K562 (cell line): ENCODE results near the gene AVPR1B. TPM values are rescaled to one million over a fixed set of nuclear protein-coding genes. Genes with fewer than 3 reads are reported as not detected.

Experiments
- ATF7 ChIP-seq: fragments of 450-650 bp; IDR thresholded peaks from 2 replicates; pipeline ENCODE4 v1.7.1; 2014; ENCODE audit warnings: mild to moderate bottlenecking, moderate library complexity
- BMI1 ChIP-seq: fragments of 150-350 bp; IDR thresholded peaks from 2 replicates; pipeline ENCODE4 v1.6.1; 2014; ENCODE audit warnings: low read length
- FOXM1 ChIP-seq, 2 experiments: fragments of 450-650 bp in 1 of 2; sonication (generic) in 1 of 2; formaldehyde crosslinking in 1 of 2; IDR thresholded peaks; 2 replicates each; pipeline versions ENCODE4 v1.6.1 to v1.9.0; 2017 to 2022; ENCODE audit warnings: low read depth in 2 of 2, mild to moderate bottlenecking in 2 of 2, missing genetic modification reagents in 1 of 2, moderate library complexity in 1 of 2
- GTF2A2 ChIP-seq: IDR thresholded peaks from 2 replicates; pipeline ENCODE4 v1.6.1; 2016; ENCODE audit warnings: mild to moderate bottlenecking, missing genetic modification characterization, missing compliant biosample characterization
- GTF2E2 ChIP-seq: fragments of 200-800 bp; sonication (Bioruptor generic); IDR thresholded peaks from 2 replicates; pipeline ENCODE4 v1.6.1; 2016; ENCODE audit warnings: missing genetic modification characterization, missing compliant biosample characterization
- HSF4 ChIP-seq: fragments of 250-450 bp; sonication (Bioruptor Pico); IDR thresholded peaks from 2 replicates; pipeline ENCODE4 v2.1.2; 2022; ENCODE audit warnings: mild to moderate bottlenecking, moderate library complexity, borderline replicate concordance
- KLF6 ChIP-seq: fragments of 250-450 bp; sonication (Bioruptor Pico); IDR thresholded peaks from 2 replicates; pipeline ENCODE4 v1.4.0; 2020; ENCODE audit warnings: mild to moderate bottlenecking, moderate library complexity, borderline replicate concordance
- NFIC ChIP-seq: fragments of 450-650 bp; IDR thresholded peaks from 2 replicates; pipeline ENCODE4 v1.6.1; 2017; ENCODE audit warnings: mild to moderate bottlenecking, inconsistent platforms
- NFXL1 ChIP-seq: fragments of 450-650 bp; formaldehyde crosslinking; IDR thresholded peaks from 2 replicates; pipeline ENCODE4 v1.4.0; 2021; ENCODE audit warnings: mild to moderate bottlenecking
- SP2 ChIP-seq: IDR thresholded peaks from 2 replicates; pipeline ENCODE4 v1.6.1; 2011; ENCODE audit warnings: mild to moderate bottlenecking, low read depth, low read length, moderate library complexity; ENCODE audit not compliant: poor library complexity, severe bottlenecking; ENCODE audit errors: extremely low read depth
- ZFX ChIP-seq: sonication (generic); formaldehyde crosslinking; IDR thresholded peaks from 2 replicates; pipeline ENCODE4 v1.8.0; 2022; ENCODE audit warnings: mild to moderate bottlenecking, missing genetic modification reagents, moderate library complexity
- ZKSCAN8 ChIP-seq: fragments of 200-800 bp; sonication (Bioruptor generic); IDR thresholded peaks from 2 replicates; pipeline ENCODE4 v1.6.1; 2016; ENCODE audit warnings: missing genetic modification characterization, missing compliant biosample characterization
- ZNF644 ChIP-seq: fragments of 200-800 bp; sonication (Bioruptor generic); IDR thresholded peaks from 2 replicates; pipeline ENCODE4 v1.6.1; 2016; ENCODE audit warnings: low read depth, missing genetic modification characterization, missing compliant biosample characterization
- ZNF830 ChIP-seq: fragments of 250-450 bp; sonication (Bioruptor Pico); IDR thresholded peaks from 2 replicates; pipeline ENCODE4 v1.5.0; 2021; ENCODE audit warnings: mild to moderate bottlenecking
- polyA plus RNA-seq, 8 experiments: library from polyadenylated mRNA; depleted of rRNA in 4 of 8; stranded (reverse) in 5 of 8; unstranded in 3 of 8; fragments of >200 nt; fragmentation: Nextera tagmentation in 2 of 8; fragmentation: Illumina TruSeq in 1 of 8; extraction: Ambion mirVana in 2 of 8; extraction: Trizol in 1 of 8; gene quantifications; 2 replicates each; pipeline versions ENCODE4 v1.2.1 to v1.2.3, GENCODE V29; 2011 to 2014; ENCODE audit warnings: inconsistent platforms in 1 of 8, missing spikeins in 1 of 8
- total RNA-seq, 7 experiments: library from RNA; depleted of rRNA in 6 of 7; stranded (reverse); fragments of >200 nt in 6 of 7; fragmentation: Illumina TruSeq in 2 of 7; extraction: Trizol in 2 of 7; gene quantifications; 2 replicates each; pipeline versions ENCODE4 v1.2.1 to v1.2.3, GENCODE V29; 2011 to 2021; ENCODE audit warnings: low replicate concordance in 1 of 7
- TF ChIP-seq, protein P1 (sequence below): fragments of 250-450 bp; sonication (Bioruptor Pico); IDR thresholded peaks from 2 replicates; pipeline ENCODE4 v1.8.0; 2022; ENCODE audit warnings: inconsistent platforms
- TF ChIP-seq, protein P2 (sequence below), 2 experiments: fragments of 150-350 bp in 1 of 2; IDR thresholded peaks; 2 replicates each; pipeline ENCODE4 v1.6.1; 2012 to 2016; ENCODE audit warnings: low read depth in 2 of 2, low read length in 2 of 2, mild to moderate bottlenecking in 1 of 2, moderate library complexity in 1 of 2
- TF ChIP-seq, protein P3 (sequence below): sonication (generic); formaldehyde crosslinking; IDR thresholded peaks from 2 replicates; pipeline ENCODE4 v1.8.0; 2023; ENCODE audit warnings: mild to moderate bottlenecking, missing genetic modification reagents

The AVPR1B gene
- total and polyA plus RNA-seq, 9 of the 15 experiments (the other 6 are each of a cell fraction or from before 2014, with no cell fraction given): not detected

DNA sequence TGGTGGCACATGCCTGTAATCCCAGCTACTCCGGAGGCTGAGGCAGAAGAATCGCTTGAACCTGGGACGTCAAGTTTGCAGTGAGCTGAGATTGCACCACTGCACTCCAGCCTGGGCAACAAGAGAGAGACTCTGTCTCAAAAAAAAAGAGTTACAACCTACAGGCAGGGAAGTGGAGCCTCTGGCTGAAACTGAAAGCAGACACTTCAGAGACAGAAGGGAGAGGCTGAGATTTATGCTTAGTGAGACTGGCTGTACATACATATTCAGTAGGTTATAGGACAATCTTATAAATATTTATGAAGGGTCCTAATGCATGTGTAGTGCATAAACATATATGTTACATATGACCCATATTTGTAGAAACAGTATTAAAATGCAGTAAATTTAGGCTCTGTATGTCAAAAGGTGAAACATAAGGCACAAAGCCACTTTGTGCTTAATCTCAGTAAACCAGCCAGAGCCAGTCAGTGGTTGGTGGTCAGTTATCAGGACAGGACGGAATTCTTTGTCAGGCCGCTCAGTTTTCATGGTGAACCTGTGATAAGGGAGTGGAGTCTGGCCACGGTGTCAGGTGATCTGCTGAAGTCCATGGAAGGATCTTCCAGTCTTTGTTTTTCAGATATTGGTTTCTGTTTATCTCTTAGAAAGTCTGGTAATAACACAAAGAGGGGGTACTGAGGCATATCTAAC, 50.6 kb downstream of the AVPR1B start (continued):
- TF ChIP-seq, protein P1, sequence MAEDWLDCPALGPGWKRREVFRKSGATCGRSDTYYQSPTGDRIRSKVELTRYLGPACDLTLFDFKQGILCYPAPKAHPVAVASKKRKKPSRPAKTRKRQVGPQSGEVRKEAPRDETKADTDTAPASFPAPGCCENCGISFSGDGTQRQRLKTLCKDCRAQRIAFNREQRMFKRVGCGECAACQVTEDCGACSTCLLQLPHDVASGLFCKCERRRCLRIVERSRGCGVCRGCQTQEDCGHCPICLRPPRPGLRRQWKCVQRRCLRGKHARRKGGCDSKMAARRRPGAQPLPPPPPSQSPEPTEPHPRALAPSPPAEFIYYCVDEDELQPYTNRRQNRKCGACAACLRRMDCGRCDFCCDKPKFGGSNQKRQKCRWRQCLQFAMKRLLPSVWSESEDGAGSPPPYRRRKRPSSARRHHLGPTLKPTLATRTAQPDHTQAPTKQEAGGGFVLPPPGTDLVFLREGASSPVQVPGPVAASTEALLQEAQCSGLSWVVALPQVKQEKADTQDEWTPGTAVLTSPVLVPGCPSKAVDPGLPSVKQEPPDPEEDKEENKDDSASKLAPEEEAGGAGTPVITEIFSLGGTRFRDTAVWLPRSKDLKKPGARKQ (CRISPR knock-in tag): no peak
- TF ChIP-seq, protein P2, sequence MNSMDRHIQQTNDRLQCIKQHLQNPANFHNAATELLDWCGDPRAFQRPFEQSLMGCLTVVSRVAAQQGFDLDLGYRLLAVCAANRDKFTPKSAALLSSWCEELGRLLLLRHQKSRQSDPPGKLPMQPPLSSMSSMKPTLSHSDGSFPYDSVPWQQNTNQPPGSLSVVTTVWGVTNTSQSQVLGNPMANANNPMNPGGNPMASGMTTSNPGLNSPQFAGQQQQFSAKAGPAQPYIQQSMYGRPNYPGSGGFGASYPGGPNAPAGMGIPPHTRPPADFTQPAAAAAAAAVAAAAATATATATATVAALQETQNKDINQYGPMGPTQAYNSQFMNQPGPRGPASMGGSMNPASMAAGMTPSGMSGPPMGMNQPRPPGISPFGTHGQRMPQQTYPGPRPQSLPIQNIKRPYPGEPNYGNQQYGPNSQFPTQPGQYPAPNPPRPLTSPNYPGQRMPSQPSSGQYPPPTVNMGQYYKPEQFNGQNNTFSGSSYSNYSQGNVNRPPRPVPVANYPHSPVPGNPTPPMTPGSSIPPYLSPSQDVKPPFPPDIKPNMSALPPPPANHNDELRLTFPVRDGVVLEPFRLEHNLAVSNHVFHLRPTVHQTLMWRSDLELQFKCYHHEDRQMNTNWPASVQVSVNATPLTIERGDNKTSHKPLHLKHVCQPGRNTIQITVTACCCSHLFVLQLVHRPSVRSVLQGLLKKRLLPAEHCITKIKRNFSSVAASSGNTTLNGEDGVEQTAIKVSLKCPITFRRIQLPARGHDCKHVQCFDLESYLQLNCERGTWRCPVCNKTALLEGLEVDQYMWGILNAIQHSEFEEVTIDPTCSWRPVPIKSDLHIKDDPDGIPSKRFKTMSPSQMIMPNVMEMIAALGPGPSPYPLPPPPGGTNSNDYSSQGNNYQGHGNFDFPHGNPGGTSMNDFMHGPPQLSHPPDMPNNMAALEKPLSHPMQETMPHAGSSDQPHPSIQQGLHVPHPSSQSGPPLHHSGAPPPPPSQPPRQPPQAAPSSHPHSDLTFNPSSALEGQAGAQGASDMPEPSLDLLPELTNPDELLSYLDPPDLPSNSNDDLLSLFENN (IDR thresholded peaks at IDR 0.05; ENCODE audit: low read depth in 2 of 2, low read length in 2 of 2): 0 out of 4 replicates have a peak, but pooled peaks of 1 of the 2 experiments have one; percentile 57
- TF ChIP-seq ATF7 (no peak), ZFX (CRISPR knock-in tag) (no peak), KLF6 (no peak), BMI1 (no peak), SP2 (no peak), ZNF830 (CRISPR knock-in tag) (no peak), NFXL1 (CRISPR knock-in tag) (no peak), NFIC (peak; percentile 70), FOXM1 (IDR thresholded peaks at IDR 0.05; ENCODE audit: low read depth) (peak; percentile 85; the same call in 1 of the 2 replicates), FOXM1 (CRISPR knock-in tag; IDR thresholded peaks at IDR 0.05; ENCODE audit: low read depth) (no peak), GTF2E2 (tag) (no peak), GTF2A2 (no peak), ZKSCAN8 (CRISPR knock-in tag) (peak; percentile 43; the same call in 1 of the 2 replicates), HSF4 (no peak), ZNF644 (peak; percentile 80; the same call in 1 of the 2 replicates)
- TF ChIP-seq, protein P3, sequence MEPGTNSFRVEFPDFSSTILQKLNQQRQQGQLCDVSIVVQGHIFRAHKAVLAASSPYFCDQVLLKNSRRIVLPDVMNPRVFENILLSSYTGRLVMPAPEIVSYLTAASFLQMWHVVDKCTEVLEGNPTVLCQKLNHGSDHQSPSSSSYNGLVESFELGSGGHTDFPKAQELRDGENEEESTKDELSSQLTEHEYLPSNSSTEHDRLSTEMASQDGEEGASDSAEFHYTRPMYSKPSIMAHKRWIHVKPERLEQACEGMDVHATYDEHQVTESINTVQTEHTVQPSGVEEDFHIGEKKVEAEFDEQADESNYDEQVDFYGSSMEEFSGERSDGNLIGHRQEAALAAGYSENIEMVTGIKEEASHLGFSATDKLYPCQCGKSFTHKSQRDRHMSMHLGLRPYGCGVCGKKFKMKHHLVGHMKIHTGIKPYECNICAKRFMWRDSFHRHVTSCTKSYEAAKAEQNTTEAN (CRISPR knock-in tag): no peak
